ENCODE measurements around the gene GRM7.

The GRM7 gene

GRCh38 chr3:7682822-7683229 lies 821.9 kb downstream of the GRM7 start:
- Histone ChIP-seq H3K27ac (replicated peaks) (no peak overlapping the region), H3K27me3 (ENCODE audit: insufficient read depth, poor library complexity, severe bottlenecking) (no peaks in the 10 kb centered on the region), H3K4me3 (replicated peaks; ENCODE audit: insufficient read depth, low read length) (no peak overlapping the region)
- DNase-seq (ENCODE audit: low read depth in 1 of 2, low spot score in 1 of 2), result peak; percentile 21 to 68
- TF ChIP-seq GABPA (IDR thresholded peaks at IDR 0.05; ENCODE audit: low read depth) (no peak; the same call in 1 of the 2 replicates), SPI1 (IDR thresholded peaks at IDR 0.05; ENCODE audit: borderline replicate concordance, low read depth) (peak; percentile 49; the same call in 1 of the 2 replicates)
- TF ChIP-seq, protein P1, sequence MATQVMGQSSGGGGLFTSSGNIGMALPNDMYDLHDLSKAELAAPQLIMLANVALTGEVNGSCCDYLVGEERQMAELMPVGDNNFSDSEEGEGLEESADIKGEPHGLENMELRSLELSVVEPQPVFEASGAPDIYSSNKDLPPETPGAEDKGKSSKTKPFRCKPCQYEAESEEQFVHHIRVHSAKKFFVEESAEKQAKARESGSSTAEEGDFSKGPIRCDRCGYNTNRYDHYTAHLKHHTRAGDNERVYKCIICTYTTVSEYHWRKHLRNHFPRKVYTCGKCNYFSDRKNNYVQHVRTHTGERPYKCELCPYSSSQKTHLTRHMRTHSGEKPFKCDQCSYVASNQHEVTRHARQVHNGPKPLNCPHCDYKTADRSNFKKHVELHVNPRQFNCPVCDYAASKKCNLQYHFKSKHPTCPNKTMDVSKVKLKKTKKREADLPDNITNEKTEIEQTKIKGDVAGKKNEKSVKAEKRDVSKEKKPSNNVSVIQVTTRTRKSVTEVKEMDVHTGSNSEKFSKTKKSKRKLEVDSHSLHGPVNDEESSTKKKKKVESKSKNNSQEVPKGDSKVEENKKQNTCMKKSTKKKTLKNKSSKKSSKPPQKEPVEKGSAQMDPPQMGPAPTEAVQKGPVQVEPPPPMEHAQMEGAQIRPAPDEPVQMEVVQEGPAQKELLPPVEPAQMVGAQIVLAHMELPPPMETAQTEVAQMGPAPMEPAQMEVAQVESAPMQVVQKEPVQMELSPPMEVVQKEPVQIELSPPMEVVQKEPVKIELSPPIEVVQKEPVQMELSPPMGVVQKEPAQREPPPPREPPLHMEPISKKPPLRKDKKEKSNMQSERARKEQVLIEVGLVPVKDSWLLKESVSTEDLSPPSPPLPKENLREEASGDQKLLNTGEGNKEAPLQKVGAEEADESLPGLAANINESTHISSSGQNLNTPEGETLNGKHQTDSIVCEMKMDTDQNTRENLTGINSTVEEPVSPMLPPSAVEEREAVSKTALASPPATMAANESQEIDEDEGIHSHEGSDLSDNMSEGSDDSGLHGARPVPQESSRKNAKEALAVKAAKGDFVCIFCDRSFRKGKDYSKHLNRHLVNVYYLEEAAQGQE (IDR thresholded peaks at IDR 0.05; ENCODE audit: insufficient replicate concordance, low read depth), result no peak

DNA sequence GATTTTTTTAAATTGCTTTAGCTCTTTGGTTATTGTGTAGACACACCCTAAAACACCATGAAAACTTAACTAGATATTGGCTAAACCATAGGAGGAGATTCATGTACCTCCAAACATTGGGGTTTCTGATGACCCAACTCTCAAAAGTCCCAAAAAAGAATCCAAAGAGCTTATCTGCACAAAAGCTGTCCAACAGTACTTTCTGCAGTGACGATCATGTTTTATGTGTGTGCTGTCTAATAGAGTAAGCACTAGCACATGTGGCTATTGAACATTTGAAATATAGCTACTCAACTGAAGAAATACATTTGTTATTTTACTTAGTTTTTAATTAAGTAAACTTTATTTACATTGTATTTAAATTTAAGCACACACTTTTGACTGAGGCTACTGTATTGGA lies 822.5 kb downstream of the GRM7 start:
- Histone ChIP-seq H3K4me3 (replicated peaks; ENCODE audit: insufficient read depth, low read length) (no peak overlapping the region), H3K27ac (replicated peaks) (no peak overlapping the region), H3K27me3 (ENCODE audit: insufficient read depth, poor library complexity, severe bottlenecking) (no peaks in the 10 kb centered on the region)
- DNase-seq (ENCODE audit: low read depth in 1 of 2, low spot score in 1 of 2), result no peak
- TF ChIP-seq POLR2AphosphoS5 (IDR thresholded peaks at IDR 0.05; ENCODE audit: low read depth), result no peak
- TF ChIP-seq GABPA (IDR thresholded peaks at IDR 0.05; ENCODE audit: low read depth), result no peak
- TF ChIP-seq CTCF (IDR thresholded peaks at IDR 0.05; ENCODE audit: insufficient read depth, low read length), result no peak
- TF ChIP-seq, protein P1 (IDR thresholded peaks at IDR 0.05; ENCODE audit: insufficient replicate concordance, low read depth), result no peak
- TF ChIP-seq SPI1 (IDR thresholded peaks at IDR 0.05; ENCODE audit: borderline replicate concordance, low read depth), result no peak

DNA sequence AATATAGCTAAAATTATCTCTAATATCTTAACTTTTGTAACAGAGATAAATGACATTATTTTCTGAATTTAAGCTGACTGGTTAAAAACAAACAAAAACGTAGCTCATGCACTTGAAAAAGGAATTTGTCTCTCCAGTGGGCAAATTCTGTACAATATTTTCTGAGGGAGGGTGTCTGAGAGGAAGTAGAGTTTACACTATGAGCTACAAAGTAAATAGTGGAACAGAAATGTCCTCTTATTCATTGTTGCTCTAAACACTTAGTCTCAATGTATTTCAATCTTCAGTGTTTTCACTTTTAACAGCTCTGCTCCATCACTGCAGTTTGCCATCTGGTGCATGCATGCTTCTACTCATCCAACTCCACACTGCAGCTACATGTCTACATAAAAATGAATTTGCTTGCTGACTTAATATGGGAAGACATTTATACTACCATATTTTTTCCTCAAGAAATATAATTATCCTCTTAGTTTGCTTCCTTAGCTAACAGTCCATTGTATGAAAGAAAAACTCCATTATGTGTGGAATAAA lies 823.3 kb downstream of the GRM7 start:
- no peak for DNase-seq (ENCODE audit: low read depth in 1 of 2, low spot score in 1 of 2)
- H3K4me3 ChIP-seq (replicated peaks; ENCODE audit: insufficient read depth, low read length), result no peak overlapping the region
- H3K27me3 ChIP-seq (ENCODE audit: insufficient read depth, poor library complexity, severe bottlenecking), result no peaks in the 10 kb centered on the region
- no peak for TF ChIP-seq SPI1 (IDR thresholded peaks at IDR 0.05; ENCODE audit: borderline replicate concordance, low read depth)
- TF ChIP-seq GABPA (IDR thresholded peaks at IDR 0.05; ENCODE audit: low read depth), result no peak
- no peak for TF ChIP-seq POLR2AphosphoS5 (IDR thresholded peaks at IDR 0.05; ENCODE audit: low read depth)
- no peak for TF ChIP-seq CTCF (IDR thresholded peaks at IDR 0.05; ENCODE audit: insufficient read depth, low read length)
- TF ChIP-seq, protein P1 (IDR thresholded peaks at IDR 0.05; ENCODE audit: insufficient replicate concordance, low read depth), result no peak
- no peak overlapping the region for H3K27ac ChIP-seq (replicated peaks)

Data from HL-60 (cell line).